Glutamatergic neuron (in vitro differentiated cells): ENCODE measurements around the gene GGTLC2. TPM values are rescaled to one million over a fixed set of nuclear protein-coding genes. Genes with fewer than 3 reads are reported as not detected.

Experiments
- DNase-seq: peaks from one replicate; pipeline ENCODE4 v3.0.0; 2022
- H3K27ac Mint-ChIP-seq: one replicate; pipeline ENCODE4 v1.8.0; 2020; ENCODE audit warnings: mild to moderate bottlenecking, mixed read lengths, inconsistent platforms; ENCODE audit not compliant: unreplicated experiment
- H3K27me3 Mint-ChIP-seq: one replicate; pipeline ENCODE4 v1.8.0; 2020; ENCODE audit warnings: mild to moderate bottlenecking, moderate library complexity, mixed read lengths, inconsistent platforms; ENCODE audit not compliant: unreplicated experiment
- H3K36me3 Mint-ChIP-seq: one replicate; pipeline ENCODE4 v1.8.0; 2020; ENCODE audit warnings: mild to moderate bottlenecking, mixed read lengths, inconsistent platforms; ENCODE audit not compliant: unreplicated experiment
- H3K4me1 Mint-ChIP-seq: one replicate; pipeline ENCODE4 v1.8.0; 2020; ENCODE audit warnings: mild to moderate bottlenecking, low read depth, mixed read lengths, inconsistent platforms; ENCODE audit not compliant: unreplicated experiment
- H3K4me3 Mint-ChIP-seq: one replicate; pipeline ENCODE4 v1.8.0; 2020; ENCODE audit warnings: mild to moderate bottlenecking, mixed read lengths, inconsistent platforms; ENCODE audit not compliant: unreplicated experiment
- H3K9me3 Mint-ChIP-seq: one replicate; pipeline ENCODE4 v1.8.0; 2020; ENCODE audit warnings: mild to moderate bottlenecking, moderate library complexity, mixed read lengths, inconsistent platforms; ENCODE audit not compliant: unreplicated experiment
- total RNA-seq: library from RNA; stranded (reverse); fragmentation: NEBNext Ultra II Directional; extraction: Animal tissue kit (Norgen Biotek cat#: 25700); gene quantifications from one replicate; pipeline ENCODE4 v1.2.1, GENCODE V29; 2021; ENCODE audit not compliant: unreplicated experiment
- TF ChIP-seq, protein P1 (sequence below): fragments of 200-600 bp; sonication (generic); IDR thresholded peaks from one replicate; pipeline ENCODE4 v1.5.0; 2021; ENCODE audit not compliant: partially characterized antibody, unreplicated experiment

Gene GGTLC2
- total RNA-seq, 1 donor from 2014 or later, result not detected

DNA sequence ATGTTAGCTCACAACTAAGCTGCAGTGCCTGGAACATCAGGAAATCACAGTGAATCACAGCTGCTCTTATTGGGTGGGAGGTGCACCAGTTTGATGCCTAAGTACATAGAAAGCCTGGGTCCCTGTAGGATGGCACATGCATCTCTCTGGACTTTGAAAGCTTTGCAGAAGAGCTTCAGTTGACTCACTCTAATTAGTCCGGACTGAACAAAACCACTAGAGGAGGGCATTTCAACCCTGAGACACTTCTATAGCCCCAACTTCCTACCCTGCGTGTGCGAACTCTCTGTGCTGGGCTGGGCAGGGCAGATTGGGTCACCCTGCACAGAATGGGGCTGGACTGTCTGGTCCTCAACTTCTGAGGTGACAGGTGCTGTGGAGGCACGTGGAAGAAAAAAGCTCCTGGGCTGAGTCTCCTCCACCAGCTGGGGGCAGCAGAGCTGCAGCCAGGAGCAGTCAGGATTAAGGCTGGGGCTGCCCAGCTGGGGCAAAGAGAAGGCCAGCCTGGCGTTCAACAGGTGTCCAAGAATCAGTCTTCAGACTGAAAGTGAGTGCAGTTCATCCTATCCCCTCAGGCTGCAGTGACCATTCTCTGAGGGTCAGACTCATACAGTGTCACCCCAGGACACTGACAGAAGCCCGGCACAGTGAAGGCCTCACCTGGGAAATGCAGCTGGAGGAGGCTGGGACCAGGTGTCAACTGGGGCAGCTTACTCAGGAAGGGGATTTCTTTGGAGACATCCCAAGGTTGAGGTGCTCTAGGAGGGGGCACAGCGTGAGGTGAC, 22.1 kb downstream of the GGTLC2 start:
- peaks cover 15% of the 10 kb centered on the region for H3K36me3 Mint-ChIP-seq
- peaks cover 8% of the 10 kb centered on the region for H3K4me1 Mint-ChIP-seq
- TF ChIP-seq, protein P1, sequence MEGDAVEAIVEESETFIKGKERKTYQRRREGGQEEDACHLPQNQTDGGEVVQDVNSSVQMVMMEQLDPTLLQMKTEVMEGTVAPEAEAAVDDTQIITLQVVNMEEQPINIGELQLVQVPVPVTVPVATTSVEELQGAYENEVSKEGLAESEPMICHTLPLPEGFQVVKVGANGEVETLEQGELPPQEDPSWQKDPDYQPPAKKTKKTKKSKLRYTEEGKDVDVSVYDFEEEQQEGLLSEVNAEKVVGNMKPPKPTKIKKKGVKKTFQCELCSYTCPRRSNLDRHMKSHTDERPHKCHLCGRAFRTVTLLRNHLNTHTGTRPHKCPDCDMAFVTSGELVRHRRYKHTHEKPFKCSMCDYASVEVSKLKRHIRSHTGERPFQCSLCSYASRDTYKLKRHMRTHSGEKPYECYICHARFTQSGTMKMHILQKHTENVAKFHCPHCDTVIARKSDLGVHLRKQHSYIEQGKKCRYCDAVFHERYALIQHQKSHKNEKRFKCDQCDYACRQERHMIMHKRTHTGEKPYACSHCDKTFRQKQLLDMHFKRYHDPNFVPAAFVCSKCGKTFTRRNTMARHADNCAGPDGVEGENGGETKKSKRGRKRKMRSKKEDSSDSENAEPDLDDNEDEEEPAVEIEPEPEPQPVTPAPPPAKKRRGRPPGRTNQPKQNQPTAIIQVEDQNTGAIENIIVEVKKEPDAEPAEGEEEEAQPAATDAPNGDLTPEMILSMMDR, result peak; percentile 51
- H3K4me3 Mint-ChIP-seq, result no peak overlapping the region
- peaks cover 2% of the 10 kb centered on the region for H3K9me3 Mint-ChIP-seq
- H3K27me3 Mint-ChIP-seq, result no peaks in the 10 kb centered on the region
- DNase-seq, result peak; percentile 62
- H3K27ac Mint-ChIP-seq, result no peak overlapping the region

DNA sequence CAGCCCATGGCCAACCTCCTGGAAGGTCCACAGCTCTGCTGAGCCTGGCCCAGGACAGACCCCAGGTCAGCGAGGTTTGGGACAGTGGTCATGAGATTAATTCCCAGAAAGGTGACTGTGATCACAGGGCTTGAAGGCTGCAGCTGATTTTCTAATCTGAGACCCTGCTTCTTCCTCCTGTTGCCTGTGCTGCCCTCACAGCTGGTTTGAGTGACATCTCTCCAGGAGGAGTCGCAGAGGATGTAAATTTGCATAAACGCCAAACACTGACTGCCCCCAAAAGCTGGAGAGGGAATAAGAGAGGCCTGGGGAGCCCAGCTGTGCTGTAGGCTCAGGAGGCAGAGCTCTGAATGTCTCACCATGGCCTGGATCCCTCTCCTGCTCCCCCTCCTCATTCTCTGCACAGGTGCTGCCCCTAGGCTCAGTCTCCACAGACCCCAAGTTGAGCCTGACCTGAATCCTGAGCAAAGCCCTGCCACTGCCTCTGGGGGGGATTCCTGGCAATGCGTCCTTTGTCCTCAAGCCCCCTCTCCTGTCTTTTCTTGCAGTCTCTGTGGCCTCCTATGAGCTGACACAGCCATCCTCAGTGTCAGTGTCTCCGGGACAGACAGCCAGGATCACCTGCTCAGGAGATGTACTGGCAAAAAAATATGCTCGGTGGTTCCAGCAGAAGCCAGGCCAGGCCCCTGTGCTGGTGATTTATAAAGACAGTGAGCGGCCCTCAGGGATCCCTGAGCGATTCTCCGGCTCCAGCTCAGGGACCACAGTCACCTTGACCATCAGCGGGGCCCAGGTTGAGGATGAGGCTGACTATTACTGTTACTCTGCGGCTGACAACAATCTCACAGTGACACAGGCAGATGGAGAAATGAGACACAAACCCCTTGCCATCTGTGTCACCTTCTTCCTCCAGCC, 23.8 kb downstream of the GGTLC2 start:
- no peak for DNase-seq
- H3K4me3 Mint-ChIP-seq, result no peak overlapping the region
- no peak overlapping the region for H3K27ac Mint-ChIP-seq
- peaks cover 15% of the 10 kb centered on the region for H3K36me3 Mint-ChIP-seq
- peaks cover 4% of the 10 kb centered on the region for H3K4me1 Mint-ChIP-seq
- TF ChIP-seq, protein P1, result no peak
- no peaks in the 10 kb centered on the region for H3K27me3 Mint-ChIP-seq
- peaks cover 2% of the 10 kb centered on the region for H3K9me3 Mint-ChIP-seq

DNA sequence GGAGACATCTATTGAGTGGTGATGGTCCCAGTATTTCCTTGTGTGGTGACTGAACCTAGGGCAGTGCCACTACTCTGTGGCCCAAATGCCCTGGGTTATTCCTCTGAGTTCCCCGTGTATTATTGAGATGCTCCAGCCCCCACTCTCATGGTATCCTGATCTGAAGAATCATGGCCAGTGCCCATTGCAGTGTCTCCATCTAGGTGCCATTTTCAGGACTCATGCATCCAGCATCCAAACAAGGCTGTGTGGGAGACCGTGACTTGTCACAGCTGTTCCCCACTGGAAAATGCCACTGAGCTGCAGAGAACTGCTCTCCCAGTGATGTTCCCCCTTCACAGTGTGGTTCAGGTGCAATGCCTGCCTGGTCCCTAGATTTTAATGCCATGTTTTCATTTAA, 24.7 kb downstream of the GGTLC2 start:
- DNase-seq, result no peak
- Mint-ChIP-seq H3K36me3 (peaks cover 15% of the 10 kb centered on the region), H3K27me3 (no peaks in the 10 kb centered on the region), H3K9me3 (peaks cover 2% of the 10 kb centered on the region), H3K27ac (no peak overlapping the region), H3K4me1 (peaks cover 4% of the 10 kb centered on the region), H3K4me3 (no peak overlapping the region)
- TF ChIP-seq, protein P1, result no peak

DNA sequence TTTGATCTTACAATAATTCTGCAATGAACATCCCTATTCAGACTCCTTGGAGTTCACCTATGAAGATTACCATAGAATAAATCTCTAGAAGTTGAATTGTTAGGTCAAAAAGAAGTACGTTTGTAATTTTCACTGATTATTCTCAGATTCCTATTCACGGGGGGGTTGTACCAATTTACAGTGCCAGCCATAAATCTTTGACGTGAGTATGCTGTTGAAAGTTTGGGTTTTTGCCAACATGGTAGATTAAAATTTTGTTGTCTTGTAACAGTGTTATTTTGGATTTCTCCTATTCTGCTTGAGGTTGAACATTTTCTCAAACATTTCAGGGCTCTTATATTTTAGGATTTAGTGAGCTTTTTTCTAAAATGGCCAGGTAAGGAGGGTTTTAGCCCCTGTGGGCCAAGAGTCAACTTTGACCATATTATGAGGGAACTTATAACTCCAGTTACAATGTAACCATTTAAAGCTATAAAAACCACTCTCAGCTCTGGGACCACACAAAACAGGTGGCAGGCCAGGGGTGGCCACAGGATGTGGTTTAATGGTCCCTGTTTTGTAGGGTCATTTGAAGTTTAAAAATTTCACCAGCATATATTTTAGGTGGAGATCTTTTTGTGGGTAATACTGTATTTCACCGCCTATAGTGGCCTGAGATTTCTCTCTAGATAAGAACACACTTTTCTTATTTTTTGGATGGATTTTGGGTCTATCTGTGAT, 25.8 kb downstream of the GGTLC2 start:
- DNase-seq, result no peak
- Mint-ChIP-seq H3K4me1 (peaks cover 4% of the 10 kb centered on the region), H3K27ac (no peak overlapping the region), H3K36me3 (peaks cover 15% of the 10 kb centered on the region), H3K27me3 (no peaks in the 10 kb centered on the region), H3K4me3 (no peak overlapping the region), H3K9me3 (peaks cover 2% of the 10 kb centered on the region)
- TF ChIP-seq, protein P1, result no peak
